Measurements from ENCODE around the gene YPEL4. TPM values are rescaled to one million over a fixed set of nuclear protein-coding genes. Genes with fewer than 3 reads are reported as not detected.

YPEL4 gene
- total RNA-seq, 1 donor from 2014 or later: 0.09 TPM

- no peak overlapping the region for H3K4me2 ChIP-seq (ENCODE audit: low read length)
- H3K9ac ChIP-seq (ENCODE audit: low read length): no peak overlapping the region
- DNase-seq (ENCODE audit: low read depth): no peak
- Mint-ChIP-seq H3K4me1 (ENCODE audit: low read depth, unreplicated experiment) (peaks cover 1% of the 10 kb centered on the region), H3K36me3 (ENCODE audit: low read depth, unreplicated experiment) (no peaks in the 10 kb centered on the region), H3K27me3 (ENCODE audit: low read depth, unreplicated experiment) (peaks cover 16% of the 10 kb centered on the region), H3K4me3 (ENCODE audit: unreplicated experiment) (no peak overlapping the region), H3K9me3 (ENCODE audit: unreplicated experiment) (peaks cover 3% of the 10 kb centered on the region), H3K27ac (ENCODE audit: unreplicated experiment) (no peak overlapping the region)
- no peaks in the 10 kb centered on the region for H4K20me1 ChIP-seq (ENCODE audit: insufficient read depth, low read length)
- H3K4me3 ChIP-seq (ENCODE audit: insufficient read depth, low read depth, low read length): no peak overlapping the region
- TF ChIP-seq EZH2 (IDR thresholded peaks at IDR 0.05; ENCODE audit: insufficient read depth, low read length) (no peak), CTCF (IDR thresholded peaks at IDR 0.05; ENCODE audit: insufficient read depth, low read depth, low read length) (no peak)
- no peak overlapping the region for H3K27ac ChIP-seq (ENCODE audit: low read depth, low read length)
- H3K79me2 ChIP-seq (ENCODE audit: insufficient read depth, low read length): no peaks in the 10 kb centered on the region
- no peaks in the 10 kb centered on the region for H3K4me1 ChIP-seq (ENCODE audit: insufficient read depth, low read length)
- FAIRE-seq: no peak
- H2AFZ ChIP-seq (ENCODE audit: low read depth, low read length): no peak overlapping the region
- no peaks in the 10 kb centered on the region for H3K9me3 ChIP-seq (ENCODE audit: insufficient read depth, low read depth, low read length)
- H3K36me3 ChIP-seq (ENCODE audit: insufficient read depth, low read length): no peaks in the 10 kb centered on the region
- peaks cover 16% of the 10 kb centered on the region for H3K27me3 ChIP-seq (ENCODE audit: insufficient read depth, low read length)
Measured at GRCh38 chr11:57630171-57630570, 19.5 kb downstream of the YPEL4 start.

DNA sequence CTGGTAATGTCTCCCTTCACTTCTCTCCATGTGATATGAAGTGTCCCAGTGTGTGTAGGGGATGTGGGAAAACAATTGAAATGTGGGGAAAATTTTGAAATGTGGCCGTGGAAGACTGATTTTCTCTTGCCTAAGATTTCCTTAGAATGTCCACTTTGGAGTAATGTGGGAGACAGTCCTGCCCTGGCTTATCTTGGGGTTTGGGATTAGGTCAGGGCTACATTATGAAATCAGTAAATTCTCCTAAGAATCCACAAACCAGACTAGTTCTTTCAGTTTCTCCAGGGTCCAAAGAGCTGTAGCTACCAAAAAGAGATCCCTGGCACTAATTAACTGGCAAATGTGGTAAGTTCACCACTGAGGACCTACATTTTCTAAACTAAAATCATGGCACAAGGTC, 22.8 kb downstream of the YPEL4 start:
- no peak overlapping the region for H3K4me3 ChIP-seq (ENCODE audit: insufficient read depth, low read depth, low read length)
- H3K27me3 Mint-ChIP-seq (ENCODE audit: low read depth, unreplicated experiment): peaks cover 6% of the 10 kb centered on the region
- DNase-seq (ENCODE audit: low read depth): no peak

DNA sequence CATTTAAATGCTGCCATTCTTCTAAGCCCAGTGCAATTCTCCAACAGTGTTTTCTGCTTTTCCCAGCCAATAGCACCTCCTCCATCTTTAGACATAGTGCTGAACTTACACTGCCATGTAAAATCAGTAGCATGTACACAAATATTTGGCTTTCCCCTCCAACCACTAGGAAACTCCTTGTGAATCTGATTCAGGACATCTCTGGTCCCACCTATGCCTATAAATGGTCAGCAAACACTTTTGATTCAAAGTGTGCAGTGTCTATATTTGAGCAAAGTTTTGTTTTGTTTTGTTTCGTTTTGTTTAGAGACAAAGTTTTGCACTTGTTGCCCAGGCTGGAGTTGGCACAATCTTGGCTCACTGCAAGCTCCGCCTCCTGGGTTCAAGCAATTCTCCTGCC, 24.8 kb downstream of the YPEL4 start:
- H3K4me1 Mint-ChIP-seq (ENCODE audit: low read depth, unreplicated experiment): peaks cover 1% of the 10 kb centered on the region
- DNase-seq (ENCODE audit: low read depth) (no peak), FAIRE-seq (no peak)
- Histone ChIP-seq H2AFZ (ENCODE audit: low read depth, low read length) (no peak overlapping the region), H3K36me3 (ENCODE audit: insufficient read depth, low read length) (no peaks in the 10 kb centered on the region), H3K9ac (ENCODE audit: low read length) (no peak overlapping the region), H3K4me3 (ENCODE audit: insufficient read depth, low read depth, low read length) (no peak overlapping the region), H3K9me3 (ENCODE audit: insufficient read depth, low read depth, low read length) (peaks cover 1% of the 10 kb centered on the region), H3K27me3 (ENCODE audit: insufficient read depth, low read length) (peaks cover 2% of the 10 kb centered on the region), H3K4me1 (ENCODE audit: insufficient read depth, low read length) (no peaks in the 10 kb centered on the region), H3K79me2 (ENCODE audit: insufficient read depth, low read length) (no peaks in the 10 kb centered on the region), H3K27ac (ENCODE audit: low read depth, low read length) (no peak overlapping the region), H3K4me2 (ENCODE audit: low read length) (no peak overlapping the region), H4K20me1 (ENCODE audit: insufficient read depth, low read length) (no peaks in the 10 kb centered on the region)
- H3K4me3 Mint-ChIP-seq (ENCODE audit: unreplicated experiment): no peak overlapping the region
- no peak for TF ChIP-seq CTCF (IDR thresholded peaks at IDR 0.05; ENCODE audit: insufficient read depth, low read depth, low read length)
- TF ChIP-seq EZH2 (IDR thresholded peaks at IDR 0.05; ENCODE audit: insufficient read depth, low read length): no peak
- peaks cover 4% of the 10 kb centered on the region for H3K36me3 Mint-ChIP-seq (ENCODE audit: low read depth, unreplicated experiment)
- H3K27ac Mint-ChIP-seq (ENCODE audit: unreplicated experiment): no peak overlapping the region
- no peaks in the 10 kb centered on the region for H3K27me3 Mint-ChIP-seq (ENCODE audit: low read depth, unreplicated experiment)
- peaks cover 3% of the 10 kb centered on the region for H3K9me3 Mint-ChIP-seq (ENCODE audit: unreplicated experiment)

More for the DNA sequence above, 22.8 kb downstream of the YPEL4 start:
- no peaks in the 10 kb centered on the region for H4K20me1 ChIP-seq (ENCODE audit: insufficient read depth, low read length)
- peaks cover 1% of the 10 kb centered on the region for H3K4me1 Mint-ChIP-seq (ENCODE audit: low read depth, unreplicated experiment)
- H3K9me3 ChIP-seq (ENCODE audit: insufficient read depth, low read depth, low read length): no peaks in the 10 kb centered on the region
- H3K36me3 ChIP-seq (ENCODE audit: insufficient read depth, low read length): no peaks in the 10 kb centered on the region
- H3K27ac ChIP-seq (ENCODE audit: low read depth, low read length): no peak overlapping the region
- peaks cover 2% of the 10 kb centered on the region for H3K27me3 ChIP-seq (ENCODE audit: insufficient read depth, low read length)
- TF ChIP-seq EZH2 (IDR thresholded peaks at IDR 0.05; ENCODE audit: insufficient read depth, low read length): no peak
- FAIRE-seq: no peak
- no peak overlapping the region for H3K9ac ChIP-seq (ENCODE audit: low read length)
- H3K4me2 ChIP-seq (ENCODE audit: low read length): no peak overlapping the region
- peaks cover 6% of the 10 kb centered on the region for H3K9me3 Mint-ChIP-seq (ENCODE audit: unreplicated experiment)
- H3K79me2 ChIP-seq (ENCODE audit: insufficient read depth, low read length): no peaks in the 10 kb centered on the region
- H3K36me3 Mint-ChIP-seq (ENCODE audit: low read depth, unreplicated experiment): peaks cover 4% of the 10 kb centered on the region
- H3K4me3 Mint-ChIP-seq (ENCODE audit: unreplicated experiment): no peak overlapping the region
- no peak overlapping the region for H3K27ac Mint-ChIP-seq (ENCODE audit: unreplicated experiment)
- no peaks in the 10 kb centered on the region for H3K4me1 ChIP-seq (ENCODE audit: insufficient read depth, low read length)
- H2AFZ ChIP-seq (ENCODE audit: low read depth, low read length): no peak overlapping the region
